HL-60 (cell line): Measurements from ENCODE around the gene APOM.

ENCODE experiments used
- DNase-seq, 2 experiments: peaks; one replicate each; pipeline ENCODE4 v3.0.0-alpha.2; 2010 to 2020; ENCODE audit warnings: low read depth in 1 of 2, low spot score in 1 of 2
- H3K27ac ChIP-seq: fragments of 250-450 bp; sonication (Bioruptor Pico); replicated peaks from 2 replicates; pipeline ENCODE4 v1.5.1; 2020; ENCODE audit warnings: mild to moderate bottlenecking, moderate library complexity
- H3K27me3 ChIP-seq: fragments of 250-450 bp; sonication (Bioruptor Pico); 2 replicates; pipeline ENCODE4 v1.5.1; 2021; ENCODE audit warnings: mild to moderate bottlenecking, moderate library complexity; ENCODE audit not compliant: insufficient read depth, poor library complexity, severe bottlenecking
- H3K4me3 ChIP-seq: replicated peaks from 2 replicates; pipeline ENCODE4 v1.5.1; 2011; ENCODE audit warnings: mild to moderate bottlenecking, control low read depth, low read length; ENCODE audit not compliant: insufficient read depth
- CTCF ChIP-seq: IDR thresholded peaks from one replicate; pipeline ENCODE4 v1.5.1; 2011; ENCODE audit warnings: low read length, control low read depth, inconsistent platforms; ENCODE audit not compliant: insufficient read depth
- GABPA ChIP-seq: IDR thresholded peaks from 2 replicates; pipeline ENCODE4 v1.6.1; 2012; ENCODE audit warnings: low read depth
- POLR2AphosphoS5 ChIP-seq: IDR thresholded peaks from 2 replicates; pipeline ENCODE4 v1.6.1; 2012; ENCODE audit warnings: low read depth
- REST ChIP-seq: IDR thresholded peaks from 2 replicates; pipeline ENCODE4 v1.6.1; 2012; ENCODE audit warnings: low read depth; ENCODE audit not compliant: insufficient replicate concordance
- SPI1 ChIP-seq: IDR thresholded peaks from 2 replicates; pipeline ENCODE4 v1.6.1; 2012; ENCODE audit warnings: low read depth, mild to moderate bottlenecking, borderline replicate concordance

APOM gene

GRCh38 chr6:31689249-31690110 is 33.8 kb downstream of the APOM start:
- H3K4me3 ChIP-seq, result no peak overlapping the region
- no peak for DNase-seq
- peak; percentile 35 for TF ChIP-seq CTCF
- no peak for TF ChIP-seq SPI1
- H3K27me3 ChIP-seq, result no peaks in the 10 kb centered on the region
- H3K27ac ChIP-seq, result no peak overlapping the region

GRCh38 chr6:31690231-31691077 is 34.8 kb downstream of the APOM start:
- TF ChIP-seq GABPA (no peak), POLR2AphosphoS5 (no peak), REST (no peak), CTCF (no peak), SPI1 (no peak)
- Histone ChIP-seq H3K27ac (no peak overlapping the region), H3K27me3 (no peaks in the 10 kb centered on the region), H3K4me3 (no peak overlapping the region)
- DNase-seq, result no peak

- Histone ChIP-seq H3K27me3 (no peaks in the 10 kb centered on the region), H3K27ac (no peak overlapping the region), H3K4me3 (no peak overlapping the region)
- DNase-seq, result no peak
- TF ChIP-seq CTCF (no peak), GABPA (no peak), SPI1 (no peak), POLR2AphosphoS5 (no peak), REST (no peak)
These were observed 35.4 kb downstream of the APOM start for GRCh38 chr6:31691078-31691463.
